ENCODE data around the gene ZDHHC15. TPM values are rescaled to one million over a fixed set of nuclear protein-coding genes. Genes with fewer than 3 reads are reported as not detected.
"Not testable (repeated sequence)": the region's sequence is repeated elsewhere in the genome, so short reads cannot be mapped to it uniquely, and the experiment has no call there.

Gene ZDHHC15
- total and polyA plus RNA-seq, 8 donors: 0.46 to 1.1 (median 0.65) TPM

- ATAC-seq (no peak), DNase-seq (no peak), FAIRE-seq (no peak)
- Histone ChIP-seq H3K36me3 (no peaks in the 10 kb centered on the region), H3K9me3 (no peaks in the 10 kb centered on the region), H3K4me1 (no peaks in the 10 kb centered on the region), H3K27ac (no peak overlapping the region), H3K27me3 (peaks cover 0 to 7% (median 0%) of the 10 kb centered on the region in 4 donors), H3K4me3 (no peak overlapping the region)
- TF ChIP-seq CTCF (IDR thresholded peaks at IDR 0.05): no peak
- intact Hi-C loops (cut with DNase I): no loop called here
- 41 to 81% methylated on average over 1 of the region's 1 CpG for WGBS, 2 donors
Measured at GRCh38 chrX:75483933-75484332, 38.9 kb downstream of the ZDHHC15 start.

DNA sequence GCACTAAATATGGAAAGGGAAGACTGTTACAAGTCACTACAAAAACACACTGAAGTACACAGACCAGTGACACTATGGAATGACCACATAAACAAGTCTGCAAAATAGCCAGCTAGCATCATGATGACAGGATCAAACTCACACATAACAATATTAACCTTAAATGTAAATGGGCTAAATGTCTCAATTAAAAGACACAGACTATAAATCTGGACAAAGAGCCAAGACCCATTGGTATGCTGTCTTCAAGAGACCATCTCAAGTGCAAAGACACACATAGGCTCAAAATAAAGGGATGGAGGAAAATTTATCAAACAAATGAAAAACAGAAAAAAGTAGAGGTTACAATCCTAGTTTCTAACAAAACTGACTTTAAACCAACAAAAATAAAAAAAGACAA, 61.1 kb downstream of the ZDHHC15 start:
- FAIRE-seq; ATAC-seq; intact Hi-C loops (cut with DNase I); H3K36me3 ChIP-seq; H3K9me3 ChIP-seq; H3K27ac ChIP-seq; DNase-seq; H3K4me3 ChIP-seq; H3K4me1 ChIP-seq; H3K27me3 ChIP-seq: not testable (repeated sequence)

- Histone ChIP-seq H3K4me1 (peaks cover 0 to 3% (median 0%) of the 10 kb centered on the region in 3 donors), H3K27me3 (no peaks in the 10 kb centered on the region), H3K27ac (no peak overlapping the region), H3K36me3 (no peaks in the 10 kb centered on the region), H3K4me3 (no peak overlapping the region), H3K9me3 (no peaks in the 10 kb centered on the region)
- DNase-seq (no peak), ATAC-seq (peak in 2 of 4 donors; percentile 53 to 82), FAIRE-seq (no peak)
- TF ChIP-seq CTCF (IDR thresholded peaks at IDR 0.05): no peak
- intact Hi-C loops (cut with DNase I): no loop called here
Measured at GRCh38 chrX:75421688-75422230, 101.1 kb downstream of the ZDHHC15 start.

- FAIRE-seq; ATAC-seq; H3K27me3 ChIP-seq; H3K9me3 ChIP-seq; H3K4me3 ChIP-seq; H3K27ac ChIP-seq; H3K4me1 ChIP-seq; H3K36me3 ChIP-seq; intact Hi-C loops (cut with DNase I): not testable (repeated sequence)
- WGBS, 2 donors: 97 to 99% methylated on average over 9 to 24 of the region's 24 CpGs
- DNase-seq: peak in 1 of 6 donors; percentile 56
Measured at GRCh38 chrX:75407153-75407552, 115.7 kb downstream of the ZDHHC15 start.

DNA sequence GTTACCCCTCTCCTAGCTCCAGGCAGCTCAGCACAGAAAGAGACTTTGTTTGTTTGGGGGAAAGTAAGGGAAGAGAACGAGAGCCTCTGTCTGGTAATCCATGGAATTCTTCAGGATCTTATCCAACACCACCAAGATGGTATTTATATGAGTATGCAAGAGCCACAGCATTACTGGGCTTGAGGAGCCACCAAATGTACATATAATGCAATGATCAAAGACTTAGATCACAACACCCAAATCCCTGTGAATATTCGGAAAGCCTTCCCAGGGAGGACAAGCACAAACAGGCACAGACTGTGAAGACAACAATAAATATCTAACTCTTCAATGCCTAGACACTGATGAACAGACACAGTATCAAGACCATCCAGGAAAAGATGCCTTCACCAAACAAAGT, 132.4 kb downstream of the ZDHHC15 start:
- TF ChIP-seq CTCF (IDR thresholded peaks at IDR 0.05): no peak
- Histone ChIP-seq H3K27me3 (no peaks in the 10 kb centered on the region), H3K27ac (no peak overlapping the region), H3K36me3 (no peaks in the 10 kb centered on the region), H3K4me1 (no peaks in the 10 kb centered on the region), H3K9me3 (no peaks in the 10 kb centered on the region), H3K4me3 (no peak overlapping the region)
- no peak for FAIRE-seq
- intact Hi-C loops (cut with DNase I): no loop called here
- ATAC-seq: no peak
- DNase-seq: no peak
- WGBS, 2 donors: 72 to 82% methylated on average over 2 of the region's 2 CpGs

GRCh38 chrX:75369721-75370120, 153.1 kb downstream of the ZDHHC15 start:
- H3K36me3 ChIP-seq: no peaks in the 10 kb centered on the region
- H3K27ac ChIP-seq: no peak overlapping the region
- H3K9me3 ChIP-seq: no peaks in the 10 kb centered on the region
- ATAC-seq (no peak), DNase-seq (no peak), FAIRE-seq (no peak)
- H3K4me3 ChIP-seq: no peak overlapping the region
- WGBS, 2 donors: 47 to 50% methylated on average over 1 of the region's 1 CpG
- H3K27me3 ChIP-seq: no peaks in the 10 kb centered on the region
- no peak for TF ChIP-seq CTCF (IDR thresholded peaks at IDR 0.05)
- intact Hi-C loops (cut with DNase I): no loop called here
- H3K4me1 ChIP-seq: no peaks in the 10 kb centered on the region
